OCI-LY3 (cell line): ENCODE results near the gene CDC45.

Source experiments
- H2AFZ ChIP-seq: fragments of 200-600, 300-600 bp; shearing (Covaris generic); 2 replicates; pipeline ENCODE4 v1.6.0; 2014; ENCODE audit warnings: antibody characterized with exemption, low read depth, low read length
- H3K27ac ChIP-seq: fragments of 200-600, 300-600 bp; sonication (generic); 2 replicates; pipeline ENCODE4 v1.5.1; 2014; ENCODE audit warnings: mild to moderate bottlenecking, low read length, moderate library complexity, mixed read lengths
- H3K27me3 ChIP-seq: fragments of 200-600, 300-600 bp; sonication (generic); 2 replicates; pipeline ENCODE4 v1.6.1; 2014; ENCODE audit warnings: low read depth, low read length, mixed read lengths
- H3K36me3 ChIP-seq: fragments of 200-600, 300-600 bp; sonication (generic); replicated peaks from 2 replicates; pipeline ENCODE3; 2014; ENCODE audit warnings: low read depth, low read length, mixed read lengths
- H3K4me1 ChIP-seq: fragments of 300-600, 200-600 bp; sonication (generic); 2 replicates; pipeline ENCODE4 v1.6.1; 2014; ENCODE audit warnings: low read length, mixed read lengths
- H3K4me2 ChIP-seq: fragments of 200-600, 300-600 bp; sonication (generic); 2 replicates; pipeline ENCODE4 v1.6.1; 2014; ENCODE audit warnings: low read length, mixed read lengths
- H3K4me3 ChIP-seq: fragments of 300-600, 200-600 bp; sonication (generic); 2 replicates; pipeline ENCODE4 v1.5.1; 2014; ENCODE audit warnings: antibody characterized with exemption, mild to moderate bottlenecking, low read length, moderate library complexity
- H3K79me2 ChIP-seq: fragments of 300-600, 200-600 bp; shearing (Covaris generic); 2 replicates; pipeline ENCODE4 v1.6.1; 2014; ENCODE audit warnings: mild to moderate bottlenecking, low read length, mixed read lengths
- H3K9ac ChIP-seq: fragments of 300-600, 200-600 bp; shearing (Covaris generic); 2 replicates; pipeline ENCODE4 v1.6.0; 2014; ENCODE audit warnings: mild to moderate bottlenecking, low read length, moderate library complexity
- H3K9me3 ChIP-seq: fragments of 200-600, 300-600 bp; shearing (Covaris generic); 2 replicates; pipeline ENCODE4 v1.6.1; 2014; ENCODE audit warnings: low read length, mixed read lengths; ENCODE audit not compliant: insufficient read depth
- H4K20me1 ChIP-seq: fragments of 200-600, 300-600 bp; sonication (generic); 2 replicates; pipeline ENCODE4 v1.6.1; 2016; ENCODE audit warnings: low read length, mixed read lengths; ENCODE audit not compliant: insufficient read depth
- CTCF ChIP-seq: fragments of 200-600, 300-600 bp; sonication (generic); IDR thresholded peaks from 2 replicates; pipeline ENCODE4 v1.5.1; 2014; ENCODE audit warnings: antibody characterized with exemption, low read length, low read depth
- EZH2phosphoT487 ChIP-seq: fragments of 200-600 bp; shearing (Covaris generic); IDR thresholded peaks from 2 replicates; pipeline ENCODE4 v1.6.1; 2018; ENCODE audit warnings: antibody characterized with exemption, mixed run types, low read depth

The CDC45 gene

DNA sequence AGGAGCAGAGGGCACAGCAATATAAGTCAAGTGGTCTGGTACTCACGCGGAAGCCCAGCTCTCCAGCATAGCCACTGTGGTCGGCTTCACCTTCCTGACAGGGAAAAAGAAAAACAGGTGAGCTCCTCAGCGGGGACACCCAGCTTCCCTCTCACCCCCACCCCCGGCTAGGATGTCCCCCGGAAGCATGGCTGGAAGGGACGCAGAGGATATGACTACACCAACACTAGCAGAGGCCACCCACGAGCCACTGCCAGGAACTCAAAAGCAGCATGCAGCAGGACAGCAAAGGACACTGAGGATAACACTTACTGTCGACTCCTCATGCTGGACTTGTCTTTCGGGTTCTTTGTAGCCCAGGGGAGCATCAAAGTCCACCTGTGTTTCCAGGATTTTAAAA, 23.2 kb upstream of the CDC45 start:
- no peak for TF ChIP-seq EZH2phosphoT487
- no peak for TF ChIP-seq CTCF
- H3K4me2 ChIP-seq = no peak overlapping the region
- no peaks in the 10 kb centered on the region for H3K79me2 ChIP-seq
- no peak overlapping the region for H3K9ac ChIP-seq
- H4K20me1 ChIP-seq = no peaks in the 10 kb centered on the region
- no peaks in the 10 kb centered on the region for H3K9me3 ChIP-seq
- H3K27ac ChIP-seq = no peak overlapping the region
- H2AFZ ChIP-seq = no peak overlapping the region
- H3K36me3 ChIP-seq = peaks cover 56% of the 10 kb centered on the region
- H3K4me1 ChIP-seq = no peaks in the 10 kb centered on the region
- no peaks in the 10 kb centered on the region for H3K27me3 ChIP-seq
- H3K4me3 ChIP-seq = no peak overlapping the region

DNA sequence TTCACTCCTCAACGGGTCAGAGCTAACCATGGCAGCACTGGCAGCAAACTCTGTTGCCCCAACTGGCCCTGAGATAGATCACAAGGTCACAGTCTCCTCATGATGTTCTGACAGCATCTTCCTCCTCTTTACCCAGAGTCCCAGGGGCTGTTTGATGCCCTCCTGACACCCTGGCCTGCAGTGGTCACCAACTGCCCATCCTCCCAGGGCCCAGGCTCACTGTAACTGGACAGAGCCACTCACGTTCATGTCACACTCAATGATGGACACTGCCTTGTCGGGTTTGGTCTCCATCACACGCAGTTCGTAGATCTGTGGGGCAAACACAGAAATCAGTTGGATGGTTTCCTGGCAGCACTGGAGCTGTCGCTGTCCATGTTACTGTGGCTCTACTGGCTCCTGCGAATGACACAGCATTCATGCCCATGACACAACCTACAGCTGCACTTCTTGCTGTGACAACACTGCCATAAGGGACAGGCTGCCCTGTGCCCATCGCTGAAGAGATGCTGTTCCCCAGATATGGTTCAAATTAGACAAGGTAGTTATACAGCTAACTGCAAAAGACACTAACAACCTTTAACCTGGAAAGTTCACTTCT, 21.8 kb upstream of the CDC45 start:
- Histone ChIP-seq H3K27me3 (no peaks in the 10 kb centered on the region), H3K4me1 (no peaks in the 10 kb centered on the region), H3K4me3 (no peak overlapping the region), H3K9ac (no peak overlapping the region), H3K9me3 (no peaks in the 10 kb centered on the region), H3K36me3 (peaks cover 56% of the 10 kb centered on the region), H3K79me2 (no peaks in the 10 kb centered on the region), H4K20me1 (no peaks in the 10 kb centered on the region), H2AFZ (no peak overlapping the region), H3K27ac (no peak overlapping the region), H3K4me2 (no peak overlapping the region)
- no peak for TF ChIP-seq EZH2phosphoT487
- no peak for TF ChIP-seq CTCF

GRCh38 chr22:19460036-19460435, 19.7 kb upstream of the CDC45 start:
- Histone ChIP-seq H3K79me2 (no peaks in the 10 kb centered on the region), H3K4me1 (no peaks in the 10 kb centered on the region), H2AFZ (no peak overlapping the region), H3K9ac (no peak overlapping the region), H3K4me2 (no peak overlapping the region), H3K36me3 (peaks cover 53% of the 10 kb centered on the region), H3K9me3 (no peaks in the 10 kb centered on the region), H3K4me3 (no peak overlapping the region), H3K27ac (no peak overlapping the region), H4K20me1 (no peaks in the 10 kb centered on the region), H3K27me3 (no peaks in the 10 kb centered on the region)
- no peak for TF ChIP-seq CTCF
- no peak for TF ChIP-seq EZH2phosphoT487

DNA sequence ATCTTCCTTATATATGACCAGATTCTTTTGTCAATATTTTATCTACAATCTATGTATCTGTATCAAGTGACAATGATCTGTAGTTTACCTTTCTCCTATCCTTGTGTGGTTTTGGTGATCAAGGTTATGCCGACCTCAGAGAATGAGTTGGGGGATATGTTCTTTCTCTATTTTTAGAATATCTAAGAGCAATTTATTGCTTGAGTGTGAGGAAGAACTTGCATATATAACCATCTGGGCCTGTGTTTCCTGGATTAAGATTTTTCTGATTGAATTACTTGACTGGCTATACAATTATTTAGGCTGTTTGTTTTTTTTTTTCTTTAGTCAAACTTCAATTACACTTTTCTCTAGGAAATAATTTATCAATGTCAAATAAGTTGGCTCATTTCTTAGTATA, 18.2 kb upstream of the CDC45 start:
- Histone ChIP-seq H3K9ac (no peak overlapping the region), H3K4me3 (no peak overlapping the region), H3K36me3 (peaks cover 49% of the 10 kb centered on the region), H3K9me3 (no peaks in the 10 kb centered on the region), H2AFZ (no peak overlapping the region), H3K79me2 (no peaks in the 10 kb centered on the region), H3K27ac (no peak overlapping the region), H3K4me2 (no peak overlapping the region), H3K27me3 (no peaks in the 10 kb centered on the region), H4K20me1 (no peaks in the 10 kb centered on the region), H3K4me1 (no peaks in the 10 kb centered on the region)
- no peak for TF ChIP-seq CTCF
- no peak for TF ChIP-seq EZH2phosphoT487
